GM21367 (cell line): ENCODE measurements around the gene PNPLA8.
"Not testable (repeated sequence)": the region's sequence is repeated elsewhere in the genome, so short reads cannot be mapped to it uniquely, and the experiment has no call there.

Experiments
- ATAC-seq: cut with Tn5 transposase; IDR thresholded peaks from one replicate; pipeline ENCODE4 v1.9.1; 2021; ENCODE audit not compliant: unreplicated experiment

PNPLA8 gene

GRCh38 chr7:108535257-108535656 is 9.3 kb upstream of the PNPLA8 start:
- ATAC-seq = no peak

- ATAC-seq = no peak
These were observed 7.8 kb upstream of the PNPLA8 start for GRCh38 chr7:108533712-108534111.

GRCh38 chr7:108529341-108529740 is 3.4 kb upstream of the PNPLA8 start:
- no peak for ATAC-seq

DNA sequence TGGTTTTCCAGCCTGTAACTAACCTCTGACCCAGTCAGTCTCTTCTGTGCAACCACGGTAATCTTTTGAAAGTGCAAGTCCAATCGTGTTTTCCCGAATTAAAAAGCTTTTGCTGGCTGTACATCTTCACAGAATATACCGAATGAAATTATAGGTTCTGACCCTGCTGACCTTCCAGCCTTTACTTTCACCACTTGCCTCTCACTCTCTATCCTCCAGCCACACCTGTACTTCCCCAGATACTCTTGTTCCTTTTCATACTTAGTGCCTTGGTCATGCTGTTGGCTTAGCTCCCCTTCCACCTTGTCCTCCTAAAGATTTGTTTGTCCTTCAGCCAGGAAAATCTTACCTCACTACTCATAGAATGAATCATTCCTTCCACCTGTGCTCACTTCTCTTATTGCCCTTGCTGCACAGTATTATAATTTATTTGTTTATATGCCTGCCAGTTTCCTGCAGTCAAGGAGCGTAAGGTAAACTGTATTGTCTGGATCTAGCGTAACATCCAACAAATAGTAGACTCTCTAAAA is 2.3 kb upstream of the PNPLA8 start:
- no peak for ATAC-seq

DNA sequence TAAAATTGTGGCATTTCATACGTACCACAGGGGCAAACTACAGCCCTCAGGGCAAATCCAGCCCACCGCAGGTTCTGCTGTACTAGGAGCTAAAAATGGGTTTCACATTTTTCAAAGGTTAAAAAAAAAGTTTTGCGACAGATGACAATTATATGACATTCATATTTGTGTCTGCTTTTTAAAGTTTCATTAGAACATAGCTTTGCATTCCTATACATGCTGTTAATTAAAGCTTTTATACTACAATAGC is 758 bp upstream of the PNPLA8 start:
- ATAC-seq = no peak

GRCh38 chr7:108525327-108525984 is 479 bp downstream of the PNPLA8 start:
- ATAC-seq = peak; percentile 39

- ATAC-seq = no peak
These were observed 3.2 kb downstream of the PNPLA8 start for GRCh38 chr7:108522780-108523179.

- ATAC-seq = no peak
These were observed 8.0 kb downstream of the PNPLA8 start for GRCh38 chr7:108517951-108518350.

DNA sequence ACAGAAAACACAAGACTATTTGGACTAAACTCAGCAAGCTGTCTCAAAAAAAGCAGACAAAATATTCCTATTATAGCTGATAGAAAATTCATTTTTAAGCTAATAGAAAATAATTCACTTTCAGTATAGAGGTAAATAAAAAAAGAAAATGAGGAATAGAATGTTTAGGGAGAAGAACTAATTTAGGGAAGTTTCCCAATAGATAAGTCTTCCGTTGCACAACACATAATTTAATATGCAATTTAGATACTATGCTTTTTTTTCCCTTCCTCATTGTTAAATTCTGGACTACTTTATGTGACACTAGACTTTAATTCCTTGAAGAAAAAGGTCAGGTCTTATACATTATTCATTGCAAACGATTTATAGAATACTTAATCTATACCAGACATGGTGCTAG is 10.3 kb downstream of the PNPLA8 start:
- ATAC-seq = no peak

DNA sequence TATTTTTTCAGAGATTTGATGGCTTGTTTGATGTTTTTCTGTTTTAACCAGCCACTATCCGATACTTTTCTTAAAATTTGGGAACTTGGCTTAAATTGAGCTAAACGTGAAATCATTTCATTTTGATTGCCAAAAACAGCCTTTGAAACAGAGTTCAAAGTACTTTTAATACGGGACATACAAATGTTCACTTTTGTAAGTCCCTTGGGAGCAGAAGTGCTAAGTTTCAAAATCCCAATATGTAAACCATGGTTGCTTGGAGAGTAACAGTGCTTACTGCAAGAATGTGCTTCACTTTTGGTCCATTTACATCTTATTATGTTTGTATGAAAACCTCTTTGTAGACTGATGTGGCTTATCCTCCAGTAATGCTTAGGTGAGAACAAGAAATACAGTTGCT is 10.9 kb downstream of the PNPLA8 start:
- no peak for ATAC-seq

DNA sequence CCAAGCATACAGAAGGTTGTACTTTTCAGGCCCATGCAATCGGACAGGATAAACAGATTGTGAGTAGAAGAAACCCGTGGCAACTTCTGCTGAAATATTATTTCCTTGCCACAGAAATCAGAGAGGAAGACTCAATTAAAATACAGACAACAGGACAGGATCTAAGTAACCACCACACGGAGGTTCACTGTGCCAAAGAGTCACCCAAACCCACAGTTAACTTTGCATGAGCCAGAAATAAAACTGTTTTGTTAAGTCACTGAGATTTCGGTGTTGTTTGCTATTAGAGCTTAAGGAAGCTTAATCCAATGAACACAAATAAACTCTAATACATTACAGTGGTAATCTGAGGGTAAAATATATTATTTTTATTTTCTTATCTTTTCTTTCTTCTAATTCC is 14.0 kb downstream of the PNPLA8 start:
- no peak for ATAC-seq

DNA sequence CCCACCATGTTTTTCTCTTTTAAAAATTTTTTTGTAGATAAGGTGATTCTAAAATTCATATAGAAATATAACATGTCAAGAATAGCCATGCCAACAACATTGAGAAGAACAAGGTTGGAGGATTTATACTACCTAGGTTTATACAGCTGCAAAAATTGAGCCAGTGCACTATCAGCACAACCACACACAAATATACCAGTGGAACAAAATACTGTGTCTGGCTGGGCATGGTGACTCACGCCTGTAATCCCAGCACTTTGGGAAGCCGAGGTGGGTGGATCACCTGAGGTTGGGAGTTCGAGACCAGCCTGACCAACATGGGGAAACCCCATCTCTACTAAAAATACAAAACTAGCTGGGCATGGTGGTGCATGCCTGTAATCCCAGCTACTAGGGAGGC is 21.4 kb downstream of the PNPLA8 start:
- not testable (repeated sequence) for ATAC-seq

GRCh38 chr7:108503112-108504026 is 22.6 kb downstream of the PNPLA8 start:
- peak; percentile 96 for ATAC-seq

DNA sequence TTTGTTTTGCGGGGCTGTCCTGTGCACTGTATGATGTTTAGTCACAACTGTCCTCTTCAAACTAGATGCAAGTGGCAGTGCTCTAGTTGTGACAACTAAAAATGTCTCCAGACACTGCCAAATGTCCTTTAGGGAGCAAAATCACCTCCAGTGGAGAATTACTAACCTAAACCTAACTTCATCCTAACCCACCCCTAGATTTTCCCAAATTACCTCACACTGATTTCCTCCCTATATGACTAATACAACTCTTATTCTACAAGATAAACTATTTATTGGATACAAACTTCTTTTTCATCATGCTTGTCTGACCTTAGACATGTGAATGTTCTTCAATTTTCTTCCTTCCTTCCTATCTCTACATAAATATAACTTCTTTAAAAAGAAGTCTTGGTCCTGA is 26.4 kb downstream of the PNPLA8 start:
- no peak for ATAC-seq

DNA sequence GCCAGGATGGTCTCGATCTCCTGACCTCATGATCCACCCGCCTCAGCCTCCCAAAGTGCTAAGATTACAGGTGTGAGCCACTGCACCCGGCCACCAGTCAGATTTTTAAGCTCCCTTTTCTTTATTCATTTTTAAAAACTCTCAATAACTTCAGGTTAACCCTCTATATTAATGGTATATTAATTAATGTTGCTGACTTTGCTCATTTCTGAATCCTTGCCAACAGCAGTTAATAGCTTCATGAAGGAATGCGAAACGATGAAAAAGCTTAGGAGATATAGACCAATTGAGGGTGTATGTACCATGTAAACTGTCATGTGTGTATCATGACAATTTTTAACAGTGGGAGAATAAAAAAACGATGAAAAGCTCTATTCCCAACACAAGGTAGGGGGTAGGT is 27.5 kb downstream of the PNPLA8 start:
- no peak for ATAC-seq

DNA sequence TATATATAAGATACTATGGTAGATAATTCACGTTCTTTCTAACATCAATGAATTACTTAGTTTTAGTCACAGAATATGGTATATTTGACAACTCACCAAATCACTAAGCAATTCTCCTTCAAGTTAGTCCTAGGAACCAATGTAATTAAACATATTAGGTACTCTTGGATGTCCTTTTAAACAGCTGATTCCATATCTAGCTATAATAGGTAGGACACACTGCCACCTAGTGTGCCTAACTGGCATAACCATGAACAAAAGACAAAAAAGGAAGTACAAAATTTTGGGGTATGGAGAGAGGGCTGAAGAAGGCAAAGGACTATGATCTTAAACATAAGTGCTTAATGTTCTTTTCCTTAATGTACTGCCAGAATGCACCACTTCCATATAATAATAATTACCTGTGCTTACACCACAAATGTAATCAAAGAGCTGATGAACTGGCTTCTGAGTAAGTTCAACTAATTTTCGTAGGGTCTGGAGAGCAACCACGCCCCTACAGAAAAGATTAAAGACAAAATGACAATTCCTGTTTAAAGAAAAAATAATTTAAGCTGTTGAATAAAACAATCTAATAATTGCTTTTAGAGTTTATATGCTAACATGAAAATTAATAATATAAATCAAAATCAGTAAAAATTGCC is 28.7 kb downstream of the PNPLA8 start:
- ATAC-seq = peak; percentile 82

DNA sequence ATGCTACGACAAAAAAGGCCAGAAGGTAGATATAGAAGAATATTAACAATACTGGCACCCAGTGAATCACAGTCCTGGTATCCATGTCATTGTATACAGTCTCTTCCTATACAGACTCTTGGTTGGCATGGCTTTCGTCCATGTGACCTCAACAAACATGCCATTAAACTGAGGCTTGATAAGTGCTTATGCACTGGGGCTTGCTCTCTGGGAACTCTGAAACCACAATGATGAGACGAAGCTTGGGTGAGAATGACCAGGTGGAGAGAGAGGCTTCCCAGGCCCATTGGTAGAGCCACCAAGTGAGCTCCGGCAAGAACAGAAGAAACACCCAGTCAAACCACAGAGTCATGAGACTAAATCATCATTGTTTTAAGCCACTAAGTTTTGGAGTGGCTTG is 33.2 kb downstream of the PNPLA8 start:
- no peak for ATAC-seq

- no peak for ATAC-seq
These were observed 37.0 kb downstream of the PNPLA8 start for GRCh38 chr7:108488768-108489538.

DNA sequence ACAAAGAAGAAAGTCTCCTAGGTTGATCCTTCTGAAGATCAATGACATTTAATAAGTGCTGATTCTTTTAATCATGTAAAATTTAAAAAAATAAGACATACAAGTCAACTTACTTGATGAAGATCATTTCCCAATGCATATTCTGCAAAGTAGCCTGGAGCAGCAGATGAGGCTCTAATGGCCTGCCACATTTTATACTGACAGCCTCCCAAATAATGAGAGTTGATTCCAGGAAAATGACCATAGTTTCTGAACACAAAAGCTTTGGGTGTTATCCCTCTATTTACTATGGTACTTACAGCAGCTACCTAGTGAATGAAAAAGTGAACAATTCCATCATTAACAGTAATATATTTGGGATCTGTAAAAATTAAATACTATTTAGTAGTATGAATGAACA is 38.3 kb downstream of the PNPLA8 start:
- ATAC-seq = no peak

- no peak for ATAC-seq
These were observed 39.5 kb downstream of the PNPLA8 start for GRCh38 chr7:108486291-108486966.

GRCh38 chr7:108484137-108484536 is 41.8 kb downstream of the PNPLA8 start:
- ATAC-seq = no peak
